GM21529 (cell line): ENCODE results near the gene LSM6.

Experiments
- ATAC-seq: cut with Tn5 transposase; IDR thresholded peaks from one replicate; pipeline ENCODE4 v1.9.1; 2021; ENCODE audit not compliant: unreplicated experiment

LSM6 gene

DNA sequence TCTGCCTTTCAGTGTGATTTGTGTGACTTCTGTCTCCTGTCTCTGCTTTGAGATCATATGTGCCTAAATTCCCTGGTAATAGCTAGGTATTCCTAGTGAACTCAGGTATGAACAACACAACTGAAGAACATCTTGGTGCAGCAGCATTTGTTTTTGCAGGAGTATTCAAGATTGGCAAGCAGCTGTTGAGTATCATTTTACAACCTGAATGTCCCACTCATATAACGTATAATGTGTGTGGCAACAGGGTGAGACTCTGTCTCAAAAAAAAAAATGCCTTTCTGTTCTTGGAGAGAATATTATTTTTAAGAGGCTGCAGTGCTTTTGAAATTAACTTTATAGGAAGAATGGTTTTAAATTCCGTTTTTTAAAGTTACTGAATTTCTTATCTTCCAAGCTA is 7.7 kb downstream of the LSM6 start:
- no peak for ATAC-seq

DNA sequence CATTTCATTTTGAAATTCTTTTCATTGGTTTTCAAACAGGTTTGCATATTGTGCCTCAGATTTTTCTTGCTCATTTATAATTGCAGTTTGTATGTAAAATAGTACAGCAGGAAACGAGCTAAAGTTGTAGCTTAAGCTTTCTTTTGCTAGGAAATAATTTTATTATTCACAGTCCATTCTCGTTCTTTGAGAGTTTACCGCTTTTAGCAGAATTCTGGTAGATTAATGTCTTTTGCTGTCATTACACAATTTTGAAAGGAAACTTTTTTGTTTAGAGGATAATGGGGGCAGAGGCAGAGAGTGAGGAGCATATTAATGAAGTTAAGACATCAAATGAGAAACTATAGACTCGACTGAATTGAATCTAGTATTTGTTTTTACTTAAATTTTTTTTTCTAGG is 10.5 kb downstream of the LSM6 start:
- no peak for ATAC-seq

DNA sequence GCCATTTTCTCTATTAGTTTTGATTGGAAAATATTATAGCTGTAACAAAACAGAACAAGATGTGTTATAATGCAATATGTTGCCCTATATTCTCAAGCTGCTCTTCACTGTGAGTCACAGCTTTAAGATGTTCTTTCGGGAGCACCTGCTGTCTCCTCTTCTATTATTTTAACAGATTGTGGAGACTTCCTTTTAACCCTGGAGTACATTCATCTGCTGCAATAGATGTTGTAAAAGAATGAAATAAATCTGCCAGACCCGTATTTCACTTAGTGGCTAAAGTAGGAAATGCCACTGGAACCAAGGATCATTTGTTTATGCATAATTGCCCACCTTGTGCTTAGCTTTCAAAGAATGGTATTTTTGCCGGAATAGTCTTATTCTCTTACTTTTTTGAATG is 11.1 kb downstream of the LSM6 start:
- ATAC-seq: no peak

DNA sequence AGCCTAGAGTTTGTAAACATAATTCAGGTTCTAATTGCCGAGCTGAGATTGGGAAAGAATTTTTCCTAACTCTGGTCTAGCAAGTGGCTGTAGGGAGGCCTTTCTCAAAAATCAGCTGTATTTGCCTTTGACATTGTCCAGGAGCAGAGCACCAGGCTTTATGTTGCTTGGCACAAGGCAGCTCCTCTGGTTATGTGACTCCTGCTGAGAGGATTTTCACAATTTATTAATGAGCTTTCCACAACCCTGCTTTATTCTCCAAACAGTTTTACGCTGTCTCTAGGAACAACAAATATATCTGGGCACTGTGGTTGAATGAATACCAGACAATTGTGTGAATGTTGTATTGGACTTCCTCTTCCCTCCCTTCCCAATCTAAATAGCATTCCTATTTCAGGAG is 14.9 kb downstream of the LSM6 start:
- no peak for ATAC-seq

DNA sequence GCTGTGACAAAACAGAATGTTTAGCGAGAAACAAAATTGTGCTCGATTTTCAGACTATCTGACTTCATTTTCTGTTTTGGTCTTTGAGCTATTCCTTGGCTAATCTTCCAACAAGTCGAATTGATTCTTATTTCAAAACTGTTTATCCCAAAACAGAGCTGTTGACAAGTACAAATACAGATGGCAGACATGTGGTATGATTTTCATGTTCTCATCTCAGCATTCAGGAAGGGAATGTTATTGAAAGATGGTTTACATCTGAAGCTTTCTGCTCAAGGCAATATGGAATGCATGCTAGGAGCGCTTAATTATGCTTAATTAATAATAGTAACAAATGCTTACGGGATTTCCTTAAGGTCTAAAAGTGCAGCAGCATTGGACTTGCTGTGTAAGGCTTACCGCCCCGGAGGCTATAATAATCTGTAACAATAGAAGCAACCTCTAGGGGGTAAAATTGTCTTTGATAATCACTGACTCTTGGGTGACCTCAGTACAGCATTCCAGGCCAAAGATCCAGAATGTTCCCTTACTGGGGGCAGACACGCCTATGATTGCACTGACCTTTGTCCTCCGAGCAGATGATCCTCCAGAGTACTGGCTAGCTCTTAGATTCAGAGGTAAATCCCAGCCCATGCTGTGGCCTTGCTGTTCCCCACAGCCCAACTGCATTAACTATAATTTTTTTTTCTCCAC is 16.4 kb downstream of the LSM6 start:
- ATAC-seq: no peak

DNA sequence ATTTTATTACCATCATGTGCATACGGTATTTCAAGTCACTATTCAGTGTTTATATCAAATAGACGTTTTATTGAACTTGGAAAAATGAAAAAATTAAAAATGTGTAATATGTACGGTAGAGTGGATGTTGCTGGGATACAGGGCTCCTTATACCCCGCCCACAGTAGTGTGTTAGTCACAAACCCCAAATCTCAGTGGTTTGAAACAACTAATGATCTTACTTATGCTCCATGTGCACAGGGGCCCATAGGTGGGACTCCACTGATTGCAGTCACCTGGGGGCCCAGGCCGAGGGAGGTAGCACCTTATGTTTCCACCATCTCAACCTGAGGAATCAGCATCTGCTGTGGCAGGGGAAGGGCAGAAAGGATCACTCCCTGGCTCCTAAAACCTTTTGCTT is 18.1 kb downstream of the LSM6 start:
- ATAC-seq: no peak

DNA sequence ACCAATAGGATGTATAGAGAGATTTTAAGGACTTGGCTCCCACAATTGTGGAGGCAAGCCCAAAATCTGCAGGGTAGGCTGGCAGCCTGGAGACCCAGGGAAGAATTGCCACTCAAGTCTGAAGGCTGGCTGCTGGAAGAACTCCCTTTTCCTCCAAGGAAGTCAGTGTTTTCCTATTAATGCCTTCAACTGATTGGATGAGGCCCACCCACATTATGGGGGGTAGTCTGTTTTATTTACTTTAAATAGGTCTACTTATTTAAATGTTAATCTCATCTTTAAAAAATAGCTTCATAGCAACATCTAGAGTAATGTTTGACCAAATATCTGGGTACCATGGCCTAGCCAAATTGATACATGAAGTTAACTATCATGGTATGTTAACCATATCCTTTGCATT is 18.7 kb downstream of the LSM6 start:
- no peak for ATAC-seq

DNA sequence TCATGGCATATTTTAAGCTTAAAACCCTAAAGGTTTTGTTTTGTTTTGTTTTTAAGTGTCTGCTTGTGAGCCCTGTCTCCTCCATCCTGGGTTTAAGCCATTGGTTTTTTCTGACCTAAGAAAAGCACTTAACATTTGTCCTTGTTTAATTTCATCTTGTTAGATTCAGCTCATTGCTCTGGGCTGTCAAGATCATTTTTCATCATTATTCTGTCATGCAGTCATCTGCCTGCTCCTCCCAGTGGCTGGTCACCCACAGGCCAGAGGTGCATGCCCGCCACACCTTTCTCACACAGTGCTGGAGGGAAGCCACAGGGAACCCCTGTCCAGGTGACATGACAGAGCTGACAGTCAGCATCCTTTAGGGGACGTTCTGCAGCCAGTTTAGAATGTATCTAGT is 27.1 kb downstream of the LSM6 start:
- no peak for ATAC-seq

DNA sequence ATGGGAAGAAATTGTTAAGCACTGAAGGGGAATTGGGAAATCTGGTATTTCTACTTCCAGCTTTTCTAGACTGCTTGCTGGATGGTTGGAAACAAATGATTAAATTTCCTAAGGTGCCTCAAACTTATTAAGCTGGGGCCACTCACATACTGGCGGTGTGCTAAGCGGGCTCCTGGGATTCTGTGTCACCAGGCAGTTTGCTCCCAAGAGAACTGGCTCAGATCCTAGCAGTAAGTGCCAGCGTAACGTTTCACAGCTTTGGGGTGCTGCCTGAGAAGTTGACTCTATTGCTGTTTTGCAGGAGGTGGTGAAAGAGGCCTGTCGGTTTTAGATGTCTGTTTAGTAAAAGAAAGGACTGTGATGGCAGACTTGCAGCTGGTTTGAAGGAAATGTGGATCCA is 31.9 kb downstream of the LSM6 start:
- ATAC-seq: no peak

DNA sequence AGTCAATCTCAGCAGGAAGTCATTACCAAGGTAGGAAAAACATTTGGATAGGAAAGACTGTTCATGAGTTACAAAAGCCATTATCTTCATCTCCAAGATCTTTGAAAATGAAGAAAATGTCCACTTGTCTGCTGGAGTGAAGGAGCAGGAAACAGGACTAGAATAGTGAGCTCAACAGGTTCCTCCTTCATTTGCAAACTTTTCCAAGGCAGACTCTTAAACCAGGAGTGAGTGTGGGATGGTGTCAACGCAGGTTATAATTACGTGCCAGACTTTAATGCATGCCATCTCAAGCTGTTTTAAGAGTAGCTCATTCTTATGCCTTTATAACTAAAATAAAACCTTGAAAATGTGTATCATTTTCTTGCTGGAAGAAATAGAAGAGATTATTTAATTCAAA is 35.4 kb downstream of the LSM6 start:
- ATAC-seq: no peak

DNA sequence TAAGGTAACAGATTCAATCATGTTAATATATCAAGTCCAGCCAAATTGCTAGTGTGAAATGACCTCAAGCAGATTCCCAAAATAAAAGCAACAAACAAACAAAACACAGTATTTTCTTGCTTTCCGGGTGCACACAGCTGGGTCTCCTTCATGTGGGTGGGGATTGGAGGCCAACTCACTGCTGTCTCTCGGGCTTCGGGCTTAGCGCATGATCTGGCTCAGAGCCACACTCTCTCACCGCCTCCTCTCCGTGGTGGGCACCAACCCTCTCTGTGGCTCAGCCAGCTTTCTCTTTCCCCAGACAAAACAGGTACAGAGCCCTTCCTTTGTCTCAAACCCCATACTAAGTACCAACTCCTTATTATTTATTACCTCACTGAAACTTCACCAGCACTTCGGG is 35.9 kb downstream of the LSM6 start:
- no peak for ATAC-seq

DNA sequence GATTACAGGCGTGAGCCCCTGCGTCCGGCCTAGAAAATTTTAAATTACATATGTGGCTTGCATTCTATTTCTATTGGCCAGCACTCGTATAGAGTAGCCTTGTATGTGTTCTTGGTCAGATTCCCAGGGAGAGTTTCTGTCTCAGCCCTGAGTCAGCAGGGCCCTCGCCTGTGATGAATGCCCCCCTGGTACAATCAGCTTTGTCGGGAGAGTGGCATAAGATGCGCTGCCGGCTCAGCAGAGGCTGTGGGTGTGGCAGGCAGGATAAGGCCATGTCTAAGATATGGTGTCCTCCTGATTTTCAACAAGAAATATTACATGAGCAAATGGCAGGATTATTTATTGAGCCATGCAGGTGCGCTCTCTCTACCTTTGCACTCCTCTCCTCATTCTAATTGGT is 37.3 kb downstream of the LSM6 start:
- no peak for ATAC-seq

DNA sequence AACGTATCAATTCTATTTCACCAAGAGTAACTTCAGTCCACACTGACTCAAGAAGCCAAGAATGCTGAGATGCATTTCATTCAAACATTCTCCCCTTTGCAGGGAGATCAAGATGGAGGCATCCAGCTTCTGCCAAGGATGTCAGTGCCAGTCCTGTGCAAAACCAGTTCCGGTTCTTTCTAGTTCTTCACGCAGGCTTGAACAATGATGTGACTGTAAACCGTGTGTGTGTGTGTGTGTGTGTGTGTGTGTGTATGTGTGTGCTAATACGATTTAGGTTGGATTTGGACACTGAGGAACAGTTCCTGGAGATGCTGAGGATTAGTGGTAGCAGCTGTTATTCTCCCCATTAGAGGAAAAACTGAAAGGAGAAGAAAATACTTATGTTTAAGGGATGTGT is 38.7 kb downstream of the LSM6 start, which contains the start of gene REELD1:
REELD1 (plus strand) TSS at position 301 of the 400 bp plus-strand sequence. CDS start 2,415 bp downstream, outside the sequence.
- no peak for ATAC-seq

DNA sequence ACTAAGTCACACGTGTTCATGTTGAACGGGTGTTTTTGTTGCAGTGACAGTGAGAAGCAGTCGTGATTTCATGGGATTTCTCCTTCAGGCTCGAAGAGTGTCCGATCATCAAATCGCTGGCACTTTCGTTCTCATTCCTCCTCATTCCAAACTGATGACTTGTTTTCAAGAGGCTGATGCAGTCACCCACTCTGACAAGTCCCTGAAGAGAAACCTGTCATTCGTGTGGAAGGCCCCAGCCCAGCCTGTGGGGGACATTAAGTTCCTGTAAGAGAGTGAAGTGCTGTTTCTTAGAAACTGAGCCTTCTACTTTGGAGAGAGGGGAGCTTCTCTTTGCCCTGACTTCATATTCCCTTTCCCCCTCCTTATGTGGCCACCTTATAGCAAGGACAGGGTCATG is 46.8 kb downstream of the LSM6 start:
- ATAC-seq: no peak

DNA sequence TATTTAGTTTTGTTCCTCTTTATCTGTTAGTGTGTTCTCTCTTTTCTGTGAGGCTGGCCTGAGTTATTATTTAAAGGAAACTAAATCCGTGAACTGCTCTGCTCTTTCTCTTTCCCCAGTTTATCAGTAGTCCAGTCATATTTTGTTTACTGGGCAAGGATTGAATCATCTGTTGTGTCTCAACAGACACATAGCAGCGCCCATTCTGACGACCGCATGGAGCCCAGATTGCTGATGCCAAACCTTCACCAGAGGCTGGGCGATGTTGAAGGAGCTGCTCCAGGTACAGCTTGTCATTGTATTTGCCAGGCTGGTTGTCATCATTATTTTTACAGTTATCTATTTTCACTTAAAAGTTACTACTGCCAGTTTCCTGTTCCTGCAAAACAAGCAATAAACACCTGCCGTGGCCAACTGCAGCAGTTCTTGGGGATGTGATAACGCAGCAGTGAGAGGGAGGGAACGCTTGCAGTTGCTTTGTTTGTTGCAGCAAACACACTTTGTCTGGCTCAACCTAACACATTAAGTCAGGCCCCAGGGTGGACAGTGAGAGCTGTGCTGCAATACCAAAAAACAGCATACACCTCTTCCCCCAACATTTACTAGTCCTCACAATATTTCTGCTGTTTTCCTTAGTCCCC is 48.9 kb downstream of the LSM6 start:
- no peak for ATAC-seq

DNA sequence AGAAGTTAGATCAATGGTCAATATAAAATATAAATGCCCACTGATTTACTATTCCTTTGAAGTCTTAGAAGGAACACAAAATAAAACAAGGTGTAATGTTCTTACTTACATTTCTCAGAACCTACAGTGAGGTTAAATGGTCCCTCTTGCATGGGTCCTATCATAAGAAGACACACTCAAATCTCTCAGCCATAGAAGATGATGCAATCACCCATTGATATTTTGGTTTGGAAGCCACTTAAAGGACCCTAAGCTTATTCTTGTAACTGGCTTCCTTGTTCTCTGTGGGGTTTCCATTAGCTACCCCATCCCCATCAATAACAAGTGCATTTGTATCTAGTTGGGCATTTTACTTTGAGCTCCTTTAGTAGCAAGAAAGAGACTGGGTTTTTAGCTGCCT is 53.9 kb downstream of the LSM6 start:
- ATAC-seq: no peak

DNA sequence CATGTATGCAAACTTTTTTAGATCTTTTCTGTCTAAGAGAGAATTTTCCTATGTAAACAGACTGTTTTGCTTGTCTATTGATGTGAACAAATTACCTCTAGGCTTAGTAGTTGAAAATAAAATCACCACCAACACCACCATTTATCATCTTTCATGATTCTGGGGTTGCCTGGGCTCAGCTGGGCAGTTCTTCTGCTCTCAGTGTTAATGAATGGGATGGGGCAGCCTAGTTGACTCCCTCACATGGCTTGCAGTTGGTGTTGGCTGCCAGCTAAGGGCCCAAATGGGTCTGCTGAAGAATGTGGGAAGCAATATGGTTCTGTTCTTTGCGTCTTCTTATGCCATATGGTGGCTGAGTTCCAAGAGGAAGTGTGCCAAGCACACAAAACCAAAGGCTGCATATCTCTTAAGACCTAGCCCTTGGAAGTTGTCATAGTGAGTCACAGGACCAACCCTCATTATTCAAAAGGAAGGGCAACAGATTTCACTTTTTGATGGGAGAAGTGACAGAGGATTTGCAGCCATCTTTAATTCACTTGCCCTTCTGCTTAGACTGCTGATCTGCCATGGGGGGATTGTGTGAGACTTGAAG is 56.7 kb downstream of the LSM6 start:
- ATAC-seq: no peak

DNA sequence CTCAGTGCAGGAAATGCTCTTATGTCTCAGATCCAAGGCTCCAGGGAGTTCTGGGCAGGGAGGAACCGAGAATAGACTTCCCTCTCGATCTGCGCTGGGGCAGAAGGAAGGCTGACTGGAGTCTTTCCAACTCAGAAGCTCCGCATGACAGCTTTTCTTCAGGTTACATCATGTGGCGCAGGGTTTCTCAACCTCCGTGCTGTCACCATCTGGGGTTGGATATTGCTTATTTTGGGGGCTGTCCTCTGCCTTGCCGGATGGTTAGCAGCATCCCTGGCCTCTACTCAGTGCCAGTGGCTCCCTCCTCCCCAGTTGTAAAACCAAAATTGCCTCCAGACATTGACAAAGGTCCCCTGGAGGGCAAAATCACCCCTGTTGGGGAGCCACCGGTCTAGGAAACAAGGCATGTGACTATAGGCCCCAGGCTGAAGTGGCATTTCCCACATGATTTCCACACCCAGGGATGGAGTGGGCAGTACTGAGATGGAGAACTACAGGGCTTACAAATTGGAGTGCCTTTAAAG is 60.2 kb downstream of the LSM6 start:
- no peak for ATAC-seq

DNA sequence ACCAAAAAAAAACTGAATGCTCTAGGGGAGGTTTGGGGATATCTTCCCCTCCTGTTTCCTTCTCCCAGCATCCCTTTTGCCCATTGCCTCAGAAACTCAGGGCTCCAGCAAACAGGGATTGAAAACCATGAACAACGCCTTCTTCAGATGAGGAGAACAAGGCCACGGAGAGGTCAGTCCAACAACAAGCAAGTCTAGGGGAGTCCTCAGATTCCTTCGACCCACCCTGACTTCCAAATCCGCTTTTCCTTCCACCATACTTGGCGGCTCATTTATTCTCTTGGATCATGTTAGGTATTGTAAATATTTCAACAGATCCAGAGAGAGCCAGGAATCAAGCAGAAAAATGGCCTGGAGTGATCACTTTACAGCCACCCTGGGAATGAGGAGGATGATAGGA is 60.7 kb downstream of the LSM6 start:
- no peak for ATAC-seq

DNA sequence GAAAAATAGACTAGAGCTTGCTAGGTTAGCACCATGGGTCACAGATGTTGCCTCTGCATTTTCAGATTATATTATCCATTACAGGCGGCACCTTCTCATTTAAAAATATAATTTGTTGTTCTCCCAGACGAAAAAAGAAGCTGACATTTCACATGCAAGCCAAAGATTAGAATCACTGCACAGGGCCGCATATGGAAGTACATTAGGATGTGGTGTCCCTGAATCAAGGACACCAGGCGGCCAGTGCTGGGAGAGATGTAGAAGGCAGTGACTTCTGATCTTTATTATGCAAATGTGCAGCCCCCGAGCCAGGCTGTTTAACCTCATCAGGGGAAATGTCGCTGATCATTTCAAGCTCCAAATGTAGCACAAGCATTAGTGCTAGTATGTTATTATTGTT is 61.6 kb downstream of the LSM6 start:
- no peak for ATAC-seq

DNA sequence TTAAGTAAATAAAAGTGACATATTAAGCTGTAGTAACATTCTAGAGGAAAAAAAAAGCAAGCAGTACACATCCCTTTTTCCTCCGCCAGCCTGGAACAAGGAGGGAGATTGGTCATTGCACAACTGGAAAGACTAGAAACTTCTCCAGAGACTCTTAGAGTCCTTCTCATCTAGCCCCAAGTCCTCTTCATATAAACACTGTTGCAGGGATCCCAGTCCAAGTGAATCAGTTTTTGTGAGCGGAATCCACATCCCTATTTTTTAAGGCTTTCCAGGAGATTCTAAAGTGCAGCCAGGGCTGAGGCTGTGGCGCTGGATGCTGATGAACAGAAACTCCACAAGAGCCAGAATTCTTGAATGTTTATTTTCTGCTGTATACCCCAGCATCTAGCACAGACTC is 62.6 kb downstream of the LSM6 start:
- ATAC-seq: no peak
